Neural crest cell (in vitro differentiated cells): ENCODE results near the gene HMGA1. TPM values are rescaled to one million over a fixed set of nuclear protein-coding genes. Genes with fewer than 3 reads are reported as not detected.

ENCODE experiments used
- DNase-seq: peaks from one replicate; pipeline ENCODE4 v3.0.0; 2021; ENCODE audit warnings: low read depth, mixed read lengths, low spot score
- H3K27ac Mint-ChIP-seq: one replicate; pipeline ENCODE4 v1.8.0; 2021; ENCODE audit warnings: mild to moderate bottlenecking, mixed read lengths; ENCODE audit not compliant: unreplicated experiment
- H3K27me3 Mint-ChIP-seq: 2 replicates; pipeline ENCODE4 v1.8.0; 2021; ENCODE audit warnings: low read depth, mild to moderate bottlenecking, mixed read lengths
- H3K36me3 Mint-ChIP-seq: 2 replicates; pipeline ENCODE4 v1.8.0; 2021; ENCODE audit warnings: low read depth, mild to moderate bottlenecking, mixed read lengths
- H3K4me1 Mint-ChIP-seq: 2 replicates; pipeline ENCODE4 v1.8.0; 2021; ENCODE audit warnings: mixed read lengths
- H3K4me3 Mint-ChIP-seq: one replicate; pipeline ENCODE4 v1.8.0; 2021; ENCODE audit warnings: mild to moderate bottlenecking, mixed read lengths
- H3K9me3 Mint-ChIP-seq: 2 replicates; pipeline ENCODE4 v1.8.0; 2021; ENCODE audit warnings: mixed read lengths
- CTCF ChIP-seq: fragments of 200-600 bp; sonication (generic); conservative IDR thresholded peaks from 2 replicates; pipeline ENCODE4 v1.5.0; 2021; ENCODE audit warnings: antibody characterized with exemption, mild to moderate bottlenecking
- total RNA-seq: library from RNA; stranded (reverse); gene quantifications from 2 replicates; pipeline ENCODE4 v1.2.1, GENCODE V29; 2021

Gene HMGA1
- total RNA-seq, 1 donor from 2014 or later: 1,143 TPM

- DNase-seq: no peak
- H3K27ac Mint-ChIP-seq: peak overlapping the region; percentile 53
Measured at GRCh38 chr6:34276881-34277762, 40.4 kb downstream of the HMGA1 start.

DNA sequence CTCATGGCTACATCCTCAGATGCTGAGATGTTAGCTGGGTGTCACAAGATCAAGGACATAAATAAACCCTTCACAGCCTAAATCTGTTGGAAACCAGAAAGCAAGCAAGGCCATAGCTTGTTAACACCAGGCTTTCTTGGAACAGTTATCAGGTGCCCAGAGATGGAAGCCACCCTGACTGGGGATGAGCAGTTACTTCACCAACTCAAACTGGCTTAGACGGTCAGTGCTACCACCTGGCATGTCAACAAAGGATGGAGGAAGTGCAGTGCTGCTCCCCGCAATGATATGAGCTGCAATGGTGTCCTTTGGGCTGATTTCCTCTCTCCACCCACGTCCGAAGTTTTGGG is 41.1 kb downstream of the HMGA1 start:
- Mint-ChIP-seq H3K36me3 (peaks cover 28% of the 10 kb centered on the region), H3K4me1 (peaks cover 3% of the 10 kb centered on the region), H3K27ac (no peak overlapping the region), H3K27me3 (no peaks in the 10 kb centered on the region), H3K4me3 (no peak overlapping the region), H3K9me3 (no peaks in the 10 kb centered on the region)
- TF ChIP-seq CTCF: no peak
- no peak for DNase-seq

More at GRCh38 chr6:34276881-34277762, 40.4 kb downstream of the HMGA1 start:
- TF ChIP-seq CTCF: no peak
- Mint-ChIP-seq H3K36me3 (peaks cover 25% of the 10 kb centered on the region), H3K4me1 (peaks cover 3% of the 10 kb centered on the region), H3K27me3 (no peaks in the 10 kb centered on the region), H3K4me3 (no peak overlapping the region), H3K9me3 (no peaks in the 10 kb centered on the region)

DNA sequence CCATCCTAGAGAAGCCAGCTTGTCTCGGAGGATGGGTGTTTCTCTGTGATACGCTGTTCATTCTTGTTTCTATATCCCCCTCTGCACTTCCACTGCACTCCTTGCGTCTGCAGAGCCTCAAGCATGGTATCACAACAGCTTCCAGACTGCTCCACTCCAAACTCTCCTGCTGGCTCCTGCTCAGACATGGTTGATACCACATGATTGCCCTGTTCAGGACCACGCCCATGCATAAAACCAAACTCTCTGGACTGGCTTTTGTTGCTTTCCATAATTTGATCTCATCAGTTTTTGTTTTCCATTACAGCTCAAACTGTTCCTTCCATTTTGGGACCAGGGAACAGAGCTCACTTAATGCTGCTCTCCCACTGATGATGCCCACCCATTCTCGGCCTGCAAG is 42.2 kb downstream of the HMGA1 start:
- no peak overlapping the region for H3K4me3 Mint-ChIP-seq
- no peak for DNase-seq
- peaks cover 29% of the 10 kb centered on the region for H3K36me3 Mint-ChIP-seq
- H3K4me1 Mint-ChIP-seq: peaks cover 5% of the 10 kb centered on the region
- no peak for TF ChIP-seq CTCF
- no peak overlapping the region for H3K27ac Mint-ChIP-seq
- no peaks in the 10 kb centered on the region for H3K9me3 Mint-ChIP-seq
- no peaks in the 10 kb centered on the region for H3K27me3 Mint-ChIP-seq

- H3K4me3 Mint-ChIP-seq: no peak overlapping the region
- no peak for TF ChIP-seq CTCF
- H3K27me3 Mint-ChIP-seq: no peaks in the 10 kb centered on the region
- H3K4me1 Mint-ChIP-seq: peaks cover 19% of the 10 kb centered on the region
- no peak for DNase-seq
- H3K9me3 Mint-ChIP-seq: no peaks in the 10 kb centered on the region
- H3K36me3 Mint-ChIP-seq: peaks cover 28% of the 10 kb centered on the region
- H3K27ac Mint-ChIP-seq: no peak overlapping the region
Measured at GRCh38 chr6:34280216-34280615, 43.5 kb downstream of the HMGA1 start.

DNA sequence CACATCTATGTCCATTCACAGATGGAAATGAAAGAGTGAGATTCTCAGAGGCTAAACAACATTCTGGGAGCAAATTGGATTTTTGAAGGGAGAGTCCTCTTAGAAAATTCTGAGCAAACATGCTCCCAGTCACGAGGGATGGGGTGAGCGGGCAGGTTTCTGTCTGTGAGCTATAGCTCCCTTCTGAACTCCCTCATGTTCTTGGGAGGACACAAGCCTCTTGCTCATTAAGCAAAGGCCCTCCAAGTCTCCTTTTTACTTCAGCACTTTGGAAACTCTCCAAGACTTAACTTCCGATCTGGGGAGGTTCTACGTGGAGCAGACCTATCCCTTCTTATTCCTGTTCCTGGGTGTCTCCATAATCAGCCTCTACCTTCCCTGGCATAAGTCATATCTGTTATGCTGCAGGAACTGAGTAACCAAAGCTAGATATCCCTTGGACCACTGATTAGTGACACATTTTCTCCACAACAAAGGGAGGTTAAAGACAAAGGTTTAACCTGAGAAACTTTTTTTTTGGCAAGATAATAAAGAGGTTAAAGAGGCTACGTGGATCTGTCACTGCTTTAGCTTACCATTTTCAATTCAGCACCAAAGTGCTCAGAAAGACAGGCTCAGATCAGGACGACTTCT is 45.1 kb downstream of the HMGA1 start:
- H3K9me3 Mint-ChIP-seq: no peaks in the 10 kb centered on the region
- H3K4me3 Mint-ChIP-seq: no peak overlapping the region
- peaks cover 28% of the 10 kb centered on the region for H3K36me3 Mint-ChIP-seq
- no peak for TF ChIP-seq CTCF
- no peak for DNase-seq
- no peaks in the 10 kb centered on the region for H3K27me3 Mint-ChIP-seq
- H3K27ac Mint-ChIP-seq: no peak overlapping the region
- H3K4me1 Mint-ChIP-seq: peaks cover 33% of the 10 kb centered on the region
